Measurements from ENCODE around the gene PDE10A.

Gene PDE10A

DNA sequence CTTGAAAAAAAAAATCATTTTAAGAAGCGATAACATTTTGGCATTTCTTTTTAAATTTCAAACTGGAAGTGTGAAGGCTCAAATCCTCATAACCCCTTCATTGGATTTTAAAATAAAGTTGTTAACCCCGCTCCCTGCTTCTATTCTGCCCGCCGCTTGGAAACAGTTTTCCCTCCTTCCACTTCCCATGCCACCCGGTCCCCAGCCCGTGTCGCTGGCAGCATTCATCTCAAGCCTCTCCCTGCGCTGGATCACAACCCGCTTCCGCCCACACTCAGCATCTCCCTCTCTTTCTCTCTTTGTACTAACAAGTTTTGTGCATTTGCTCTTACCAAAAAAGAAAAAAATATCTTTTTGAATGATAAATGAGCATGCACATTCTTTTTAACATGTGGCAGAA, 15.4 kb upstream of the PDE10A start:
- DNase-seq (ENCODE audit: low read depth in 2 of 2) = no peak

DNA sequence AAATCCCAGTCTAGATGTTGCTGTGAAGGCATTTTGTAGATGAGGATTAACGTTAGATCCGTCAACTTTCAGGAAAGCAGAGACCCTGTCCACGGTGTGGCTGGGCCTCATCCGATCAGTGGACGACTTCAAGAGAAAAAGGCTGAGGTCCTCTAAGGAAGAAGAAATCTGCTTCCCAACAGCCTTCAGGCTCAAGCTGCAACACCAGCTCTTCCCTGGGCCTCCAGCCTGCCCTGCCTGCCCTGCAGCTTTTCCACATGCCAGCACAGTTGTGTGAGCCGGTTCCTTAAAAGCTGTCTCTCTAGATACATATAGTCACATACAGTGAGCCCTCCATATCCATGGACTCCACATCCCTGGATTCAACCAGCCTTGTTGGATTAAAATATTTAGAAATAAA, 14.1 kb upstream of the PDE10A start:
- DNase-seq (ENCODE audit: low read depth in 2 of 2) = no peak

DNA sequence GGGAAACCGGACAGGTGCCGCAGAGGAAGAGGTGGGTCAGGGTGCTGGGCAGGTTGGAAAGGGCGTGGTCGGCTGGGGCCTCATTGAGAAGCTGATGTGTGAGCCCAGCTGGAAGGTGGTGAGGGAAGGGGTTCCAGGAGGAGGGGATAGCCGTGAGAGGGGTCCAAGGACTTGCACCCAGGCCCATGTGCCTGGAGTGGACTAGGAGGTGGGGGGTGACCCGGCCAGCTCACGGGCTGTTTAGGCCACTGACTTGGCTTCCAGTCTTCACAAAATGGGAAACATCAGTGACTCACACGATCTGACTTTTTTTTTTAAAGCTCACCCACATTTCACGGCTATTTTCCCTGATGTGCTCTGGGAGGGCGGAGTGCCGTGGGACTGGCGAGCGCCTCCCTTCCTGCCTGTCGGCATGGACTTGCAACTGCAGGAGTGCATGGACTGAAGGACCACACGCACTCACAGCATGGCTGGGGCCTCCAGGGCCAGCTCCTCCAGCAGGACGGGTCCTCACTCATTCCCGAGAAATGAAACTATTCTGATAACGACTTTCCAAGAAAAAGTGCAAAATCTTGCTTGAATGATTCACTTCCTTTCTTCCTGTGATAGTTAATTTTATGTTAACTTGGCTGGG, 13.5 kb upstream of the PDE10A start:
- no peak for DNase-seq (ENCODE audit: low read depth in 2 of 2)

DNA sequence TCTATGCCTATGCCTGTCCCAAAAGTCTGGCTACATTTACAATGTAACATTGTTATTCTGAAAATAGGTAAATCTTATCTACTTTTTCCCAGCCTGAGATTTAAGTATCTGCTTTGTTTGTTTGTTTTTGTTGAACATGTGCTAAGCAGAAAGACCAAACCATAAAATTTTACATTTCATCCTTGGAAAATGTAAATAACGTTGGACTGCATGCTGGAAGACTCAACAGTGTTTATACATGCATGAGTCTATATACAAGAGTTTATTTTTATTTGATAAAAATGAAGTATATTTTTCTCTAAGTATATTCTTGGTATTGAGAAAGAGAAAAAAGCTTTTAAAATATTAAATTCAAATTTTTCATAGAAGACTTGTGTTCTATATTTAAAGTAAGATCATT, 12.1 kb upstream of the PDE10A start:
- no peak for DNase-seq (ENCODE audit: low read depth in 2 of 2)

DNA sequence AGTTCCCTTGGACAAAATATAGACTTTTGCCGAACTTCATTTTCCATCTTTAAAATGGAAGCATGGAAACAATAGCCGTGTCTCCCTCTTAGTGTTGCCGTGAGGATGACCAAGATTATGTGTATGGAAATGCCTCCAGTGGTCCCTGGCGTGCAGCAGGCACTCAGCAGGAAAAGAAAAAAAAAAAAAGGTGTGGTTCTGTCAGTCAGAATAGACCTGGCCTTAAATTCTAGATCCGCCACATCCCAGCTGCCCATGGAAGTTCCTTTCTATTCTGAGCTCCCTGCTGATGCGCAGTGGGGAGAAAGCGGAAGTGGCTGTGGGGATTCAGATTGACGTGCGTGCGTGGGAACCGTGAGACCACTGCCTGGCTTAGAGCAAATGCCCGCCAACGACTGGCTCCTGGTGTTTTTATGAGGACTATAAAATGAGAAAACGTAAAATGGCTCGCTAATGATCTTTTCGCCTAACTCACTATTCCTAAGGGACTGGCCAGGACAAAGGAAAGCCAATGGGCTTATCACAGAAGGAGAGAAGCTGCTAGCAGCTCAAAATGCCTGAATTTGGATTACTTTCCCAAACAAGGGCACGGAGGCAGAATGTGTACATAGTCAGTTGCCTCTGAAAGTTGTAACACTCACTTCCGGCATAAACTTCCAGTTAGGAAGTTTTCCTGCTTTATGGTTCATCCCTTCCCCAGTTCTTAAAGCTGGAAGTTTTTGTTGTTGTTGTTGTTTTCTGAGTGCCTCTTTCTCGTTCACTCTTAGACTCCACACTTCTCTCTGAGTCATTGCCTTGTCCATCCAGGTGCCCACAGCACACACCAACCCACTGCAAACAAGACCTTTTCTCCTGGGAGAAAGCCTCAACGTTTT, 11.4 kb upstream of the PDE10A start:
- no peak for DNase-seq (ENCODE audit: low read depth in 2 of 2)

DNA sequence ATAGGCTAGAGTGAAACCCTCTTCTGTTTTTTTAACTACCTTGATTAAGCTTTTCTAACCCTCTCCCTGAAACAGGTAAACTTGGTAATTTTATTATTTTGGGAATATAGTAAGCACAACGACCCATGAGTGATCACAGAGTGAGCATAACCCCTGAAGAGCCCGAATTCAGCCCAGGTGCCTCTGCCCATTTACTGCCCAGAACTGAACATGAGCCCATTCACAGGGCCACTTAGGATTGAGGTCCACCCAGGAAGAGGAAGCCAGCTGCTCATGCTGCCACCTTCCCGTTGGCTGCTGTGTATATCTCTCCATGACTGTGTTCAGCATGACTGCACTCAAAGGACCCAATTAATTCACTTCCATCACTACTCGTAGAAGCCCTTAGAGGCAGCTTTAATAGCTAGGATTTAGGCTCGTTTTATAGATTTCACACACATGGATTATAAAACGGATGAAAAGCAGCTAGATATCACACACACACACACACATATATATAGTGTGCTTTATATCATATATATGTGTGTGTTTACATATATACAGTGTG, 8.3 kb upstream of the PDE10A start:
- no peak for DNase-seq (ENCODE audit: low read depth in 2 of 2)

DNA sequence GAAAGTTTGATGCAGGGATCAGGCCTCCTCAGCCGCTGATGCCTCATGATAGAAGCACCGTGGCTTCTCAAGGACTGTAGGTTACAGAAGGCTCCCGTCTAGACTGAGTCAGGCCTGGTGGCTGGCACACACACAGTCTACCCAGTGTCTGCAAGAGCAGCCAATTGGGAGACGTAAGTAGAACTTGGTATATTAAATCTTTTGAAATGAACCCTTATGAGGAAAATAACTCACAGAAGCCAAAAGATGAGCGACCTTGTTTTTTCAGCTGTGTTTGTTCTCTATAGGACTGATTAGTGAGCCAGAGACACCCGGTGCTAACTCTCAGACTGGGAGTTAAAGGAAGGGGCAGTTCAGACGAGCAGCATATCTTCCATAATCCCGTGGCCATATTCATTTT, 5.9 kb upstream of the PDE10A start:
- no peak for DNase-seq (ENCODE audit: low read depth in 2 of 2)

DNA sequence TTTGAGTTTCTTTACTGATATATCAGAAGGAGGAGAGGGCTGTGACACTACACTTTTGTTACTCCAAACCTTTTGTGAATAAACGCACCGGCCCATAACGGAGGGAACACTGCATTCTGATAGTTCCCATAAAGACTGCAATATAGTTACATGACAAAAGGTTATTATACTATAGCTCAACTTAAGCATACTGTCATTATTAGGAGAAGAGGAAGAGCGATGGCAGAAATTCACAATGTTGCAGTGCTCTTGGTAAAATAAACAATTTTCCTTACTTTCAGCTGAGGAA, 2.3 kb upstream of the PDE10A start:
- no peak for DNase-seq (ENCODE audit: low read depth in 2 of 2)

DNA sequence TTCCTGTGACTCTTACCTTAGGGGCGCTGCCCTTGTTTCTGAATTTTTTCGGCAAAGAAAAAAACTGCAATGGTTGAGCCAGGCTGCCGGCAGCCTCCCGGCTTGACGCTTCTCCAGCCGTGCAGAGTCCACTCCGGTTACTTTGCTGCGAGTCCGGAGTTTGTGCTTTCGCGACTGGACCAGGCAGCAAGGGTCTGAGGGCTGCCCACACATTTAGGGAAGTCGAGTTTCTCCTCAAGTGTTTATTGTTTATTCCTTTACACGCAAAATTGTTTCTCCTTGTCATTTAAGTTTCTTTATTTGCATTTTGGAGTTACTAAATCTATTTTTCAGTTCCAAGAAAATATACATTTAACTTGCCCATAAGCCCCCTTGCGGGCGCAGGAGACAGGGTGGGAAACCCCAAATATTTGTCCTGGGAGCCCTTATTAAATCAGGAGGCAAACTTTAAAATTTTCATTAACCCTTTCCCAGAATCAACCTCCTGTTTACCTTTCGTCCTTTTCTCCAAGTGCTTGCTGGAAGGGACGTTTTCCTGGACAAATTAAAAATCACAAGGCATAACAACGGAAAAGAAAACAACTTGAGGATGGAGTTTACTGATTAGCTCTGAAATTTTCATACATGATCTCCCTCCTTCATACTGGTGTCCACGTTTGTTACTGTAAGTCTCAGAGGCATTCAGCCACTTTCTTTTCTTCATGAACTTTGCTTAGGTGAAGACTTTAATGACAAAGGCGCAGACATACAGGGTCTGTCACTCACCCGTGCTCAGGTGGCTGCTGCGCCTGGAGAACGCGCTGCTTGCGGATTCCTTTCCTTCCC, 1.7 kb upstream of the PDE10A start:
- no peak for DNase-seq (ENCODE audit: low read depth in 2 of 2)

DNA sequence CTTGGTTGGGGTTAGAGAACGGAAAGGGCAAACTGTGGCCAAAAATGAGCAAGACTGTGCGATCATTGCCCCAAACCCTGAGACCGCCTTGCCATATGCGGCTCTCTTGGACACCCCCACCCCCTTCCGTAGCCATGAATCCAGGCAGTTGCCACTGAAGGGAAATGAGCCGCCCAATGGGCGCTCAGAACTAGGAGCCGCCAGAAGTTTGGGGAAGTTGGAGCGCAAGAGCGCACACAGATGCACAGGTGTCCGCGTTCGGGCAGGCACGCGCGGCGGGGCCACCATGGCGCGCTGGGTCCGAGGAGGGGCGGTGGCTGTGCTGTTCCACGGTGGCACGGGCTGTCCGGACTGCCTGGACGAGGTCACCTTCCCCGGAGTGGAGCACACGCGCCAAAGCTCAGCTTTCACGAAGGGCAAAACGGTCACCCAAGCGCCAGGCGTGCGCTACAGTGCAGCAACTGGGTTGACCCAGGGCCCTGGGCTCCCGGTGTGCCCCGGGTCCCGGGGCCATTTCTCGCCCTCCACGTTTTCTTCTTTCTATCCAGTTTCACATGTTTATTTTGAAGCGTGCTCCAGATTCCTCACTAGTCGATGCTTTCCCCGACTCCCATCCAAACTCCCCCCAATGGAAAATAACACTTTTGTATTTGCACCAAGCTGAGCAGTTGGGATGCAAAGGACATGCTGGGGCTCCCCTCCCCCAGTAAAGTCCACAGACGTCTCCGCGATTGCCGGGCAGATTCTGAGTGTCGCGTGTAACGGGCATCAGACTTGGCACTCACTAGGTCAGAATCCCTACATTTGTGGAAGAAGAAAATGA, 906 bp upstream of the PDE10A start:
- DNase-seq (ENCODE audit: low read depth in 2 of 2) = no peak

DNA sequence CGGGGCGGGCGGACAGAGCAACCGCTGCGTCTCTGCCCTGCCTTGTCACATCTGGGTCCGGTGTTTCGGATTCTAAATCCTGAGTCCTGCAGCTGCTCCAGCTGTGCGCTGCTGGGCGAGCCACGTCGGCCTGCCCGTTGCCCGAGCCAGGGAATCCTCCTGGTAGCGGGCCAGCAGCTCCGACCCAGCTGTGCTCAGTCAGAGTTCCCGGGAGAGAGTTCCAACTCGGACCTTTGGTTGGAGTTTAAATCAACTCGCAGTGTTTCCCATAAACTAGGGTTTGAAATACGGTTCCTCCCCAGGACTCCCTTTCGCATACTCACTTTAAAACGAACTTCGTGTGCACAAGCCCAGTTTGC, 315 bp upstream of the PDE10A start:
- no peak for DNase-seq (ENCODE audit: low read depth in 2 of 2)

DNA sequence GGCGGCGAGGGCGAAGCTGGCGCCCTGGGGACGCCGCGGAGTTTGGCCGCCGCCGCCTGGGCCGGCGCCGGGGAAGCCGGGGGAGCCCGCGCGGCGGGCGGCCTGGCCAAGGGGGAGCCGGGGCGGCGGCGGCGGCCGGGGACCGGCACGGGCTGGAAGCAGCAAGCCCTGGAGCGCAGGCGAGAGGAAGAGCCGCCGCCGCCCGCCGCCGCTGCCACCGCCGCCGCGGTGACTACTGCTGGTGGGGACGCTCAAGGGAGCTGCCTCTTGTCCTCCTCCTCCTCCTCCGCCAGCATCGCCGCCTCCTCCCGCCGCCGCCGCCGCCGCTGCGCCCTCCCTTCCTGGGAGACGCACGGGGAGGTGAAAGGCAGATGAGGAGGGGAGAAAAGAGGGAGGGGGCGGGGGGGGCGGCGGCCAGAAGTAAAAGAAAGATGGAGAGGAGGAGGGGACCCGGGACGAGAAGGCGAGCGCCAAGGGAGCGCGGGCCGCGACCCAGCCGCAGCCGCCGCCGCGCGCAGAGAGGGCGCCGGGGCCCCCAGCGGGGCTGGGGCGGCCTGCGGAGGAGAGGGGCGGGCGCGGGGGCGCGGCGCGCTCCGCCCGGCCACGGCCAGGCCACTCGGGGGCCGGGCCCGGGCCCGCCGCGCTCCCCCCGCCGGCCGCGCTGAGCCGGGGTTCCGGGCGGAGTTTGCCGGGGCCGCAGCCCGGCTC, 846 bp downstream of the PDE10A start:
- DNase-seq (ENCODE audit: low read depth in 2 of 2) = no peak

DNA sequence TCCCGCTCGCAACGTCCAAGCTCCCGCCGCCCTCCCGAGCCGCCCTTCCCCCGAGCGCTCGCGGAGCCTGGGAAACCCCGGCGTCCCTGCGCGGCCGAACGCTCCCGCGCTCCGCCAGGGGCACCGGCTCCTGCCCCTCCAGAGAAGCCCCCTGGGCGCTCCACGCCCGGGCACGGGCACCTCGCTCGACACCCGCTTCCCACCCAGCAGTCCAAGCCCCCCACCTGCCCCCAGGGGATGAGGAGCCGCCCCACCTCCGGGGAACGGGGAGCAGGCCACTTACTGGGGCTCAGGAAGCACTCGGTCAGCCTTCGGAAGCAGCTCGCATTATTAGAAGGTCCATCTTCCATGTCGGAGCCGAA, 1.4 kb downstream of the PDE10A start:
- DNase-seq (ENCODE audit: low read depth in 2 of 2) = no peak

DNA sequence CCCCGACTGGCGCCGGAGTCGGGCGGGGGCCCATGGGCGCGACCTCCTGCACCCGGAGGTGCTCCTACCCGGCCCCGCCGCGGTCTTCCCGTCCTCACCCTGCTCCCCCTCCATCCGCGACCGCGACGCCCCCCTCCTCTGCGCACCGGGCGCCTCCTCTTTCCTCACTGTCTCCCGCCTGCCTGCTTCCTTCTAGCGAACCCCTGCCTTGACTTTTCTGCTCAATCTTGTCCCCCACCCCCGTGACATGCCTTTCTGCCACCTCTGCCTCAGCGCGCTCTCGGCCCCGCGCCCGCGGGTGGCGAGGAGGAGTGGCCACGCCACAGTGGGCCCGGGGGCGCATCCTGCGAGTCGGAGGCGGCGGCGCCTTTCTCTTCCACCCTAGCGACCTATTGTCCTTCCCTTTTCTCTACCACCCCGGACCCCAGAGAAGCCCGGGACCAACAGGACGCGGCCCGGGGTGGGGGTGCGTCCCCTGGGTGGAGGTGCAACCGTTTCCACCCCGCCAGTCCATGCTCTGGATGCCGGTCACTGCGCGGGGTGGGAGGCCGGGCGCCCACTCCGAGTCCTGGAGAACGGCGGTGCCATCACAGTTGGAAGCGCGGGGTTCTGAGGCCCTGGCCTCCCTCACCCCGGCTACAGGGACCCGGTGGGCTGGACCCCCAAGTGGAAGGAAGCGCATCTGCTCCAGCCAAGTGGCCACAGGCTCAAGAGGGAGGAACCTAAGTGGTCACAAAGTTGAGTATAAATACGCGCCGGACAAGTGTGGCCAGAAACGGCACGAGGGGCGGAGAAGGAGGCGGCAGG, 2.0 kb downstream of the PDE10A start:
- DNase-seq (ENCODE audit: low read depth in 2 of 2) = no peak

DNA sequence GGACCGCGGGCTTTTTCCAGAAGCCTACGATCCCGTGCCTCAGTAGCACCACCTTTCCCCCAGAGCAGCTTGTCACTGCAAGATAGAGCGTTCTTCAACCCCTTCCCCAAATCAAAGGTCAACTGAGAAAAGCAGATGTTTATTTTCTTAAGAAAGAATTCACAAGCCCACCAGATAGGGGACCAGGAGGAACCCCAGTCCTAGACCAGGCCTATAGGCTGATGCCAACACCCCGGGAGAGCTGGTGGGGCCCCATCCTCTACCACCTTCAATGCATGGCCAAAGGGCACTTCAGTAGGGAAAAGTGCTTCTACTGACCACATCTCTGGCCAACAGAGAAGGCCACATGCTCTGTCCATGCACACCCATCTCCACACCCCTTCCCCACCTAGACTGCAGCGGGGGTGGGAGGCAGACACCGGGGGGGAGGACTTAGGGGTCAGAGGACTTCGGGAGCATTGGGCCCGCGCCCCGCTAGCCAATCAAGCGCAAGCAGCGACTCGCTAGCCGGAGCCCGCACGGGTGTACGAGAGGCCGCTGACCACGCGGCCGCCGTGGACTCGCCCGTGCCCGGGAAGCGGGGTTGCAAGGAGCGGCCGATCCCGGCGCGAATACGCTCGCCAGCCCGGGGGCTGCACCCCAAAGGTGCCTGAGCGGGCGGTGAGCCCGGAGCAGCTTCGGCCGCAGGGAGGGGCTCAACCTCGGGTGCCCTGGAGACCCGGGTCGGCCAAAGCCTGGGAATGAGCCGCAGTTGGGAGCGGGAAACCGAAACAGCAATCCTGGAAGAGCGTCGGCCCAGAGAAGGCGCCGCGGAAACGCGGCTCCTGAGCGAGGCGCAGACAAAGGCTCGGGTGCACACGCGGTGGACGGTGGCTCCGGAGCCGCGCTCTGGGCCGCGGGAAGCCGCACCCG, 2.8 kb downstream of the PDE10A start:
- no peak for DNase-seq (ENCODE audit: low read depth in 2 of 2)

DNA sequence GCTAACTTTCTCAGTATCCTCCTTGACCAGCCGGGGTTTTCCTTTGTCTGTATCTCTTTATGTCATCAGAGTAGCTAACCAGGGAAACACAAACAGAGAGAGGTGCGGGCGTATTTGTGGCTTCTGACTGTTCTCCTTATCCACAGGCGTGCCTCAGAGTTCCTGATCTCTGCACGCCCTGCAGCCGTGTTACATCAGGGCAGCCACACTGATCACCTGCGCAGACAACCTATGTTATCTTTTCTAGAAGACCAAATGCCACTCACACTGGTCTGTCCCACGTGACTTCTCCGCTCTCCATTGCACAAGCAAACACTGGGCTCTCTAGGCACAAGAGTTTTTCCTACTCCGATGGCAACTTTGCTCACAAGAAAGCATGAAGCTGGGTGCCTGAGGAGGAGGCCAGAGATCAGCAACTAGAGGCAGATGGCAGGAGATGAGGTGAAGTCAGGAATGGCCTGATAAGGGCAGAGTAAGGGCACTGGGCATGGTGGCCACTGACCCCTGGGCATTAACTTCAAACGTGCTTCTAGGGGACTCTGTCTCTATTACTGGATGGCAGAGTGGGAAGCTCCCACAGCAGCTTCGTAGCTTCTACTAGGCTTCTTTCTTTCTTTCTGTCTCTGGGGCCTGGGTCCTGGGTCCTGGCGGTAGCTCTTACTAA, 4.5 kb downstream of the PDE10A start:
- DNase-seq (ENCODE audit: low read depth in 2 of 2) = no peak

DNA sequence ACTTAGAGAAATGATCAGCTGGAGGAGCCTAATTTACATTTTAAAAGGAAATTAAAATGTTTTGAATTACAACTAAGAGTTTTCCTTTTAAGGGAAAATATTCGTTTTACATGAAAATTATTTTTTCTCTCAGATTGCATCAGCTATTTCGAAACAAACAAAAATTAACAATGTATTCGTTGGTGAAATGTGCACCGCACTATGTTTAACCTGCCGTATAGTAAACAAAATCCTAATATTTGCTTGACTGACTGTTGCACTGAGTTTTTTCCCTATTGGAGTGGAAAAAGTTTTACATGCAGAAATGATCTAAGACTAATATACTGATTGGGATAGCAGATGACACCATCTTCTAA, 5.7 kb downstream of the PDE10A start:
- DNase-seq (ENCODE audit: low read depth in 2 of 2) = no peak

DNA sequence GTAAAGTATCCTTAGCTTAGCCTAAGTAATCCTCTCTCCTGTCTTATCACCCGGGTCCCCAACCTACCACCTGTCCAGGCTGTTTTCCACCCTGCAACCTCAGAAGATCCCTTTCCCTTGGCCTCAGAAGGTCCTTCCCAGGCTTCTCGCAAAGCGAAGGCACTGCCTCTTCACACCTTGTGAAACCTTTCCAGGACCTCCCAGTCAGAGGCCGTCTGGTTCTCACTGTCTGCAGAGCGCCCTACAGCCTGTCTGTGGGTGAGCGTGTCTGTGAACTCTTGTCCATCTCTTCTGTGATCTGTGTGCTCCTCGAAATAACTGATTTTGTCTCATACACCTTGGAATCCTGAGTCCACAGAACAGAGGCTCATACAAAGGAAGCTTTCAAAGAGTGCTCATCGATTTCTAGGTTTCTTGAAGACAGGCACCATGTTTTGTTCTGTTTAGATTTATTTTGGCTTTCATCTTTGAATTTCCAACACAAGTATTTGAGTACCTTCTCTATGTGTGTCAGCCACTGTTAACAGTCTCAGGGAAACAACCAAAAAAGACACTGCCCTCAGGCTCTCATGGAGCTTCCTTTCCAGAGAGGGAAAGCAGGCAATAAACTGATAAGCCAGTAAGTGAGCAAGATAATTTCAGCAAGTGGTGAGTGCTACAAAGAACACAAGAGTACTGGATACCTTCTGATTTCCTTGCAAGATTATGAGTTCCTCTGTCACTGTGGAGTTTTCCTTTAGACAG, 6.3 kb downstream of the PDE10A start:
- no peak for DNase-seq (ENCODE audit: low read depth in 2 of 2)

Measured in stimulated activated CD8-positive, alpha-beta memory T cell treated with anti-CD3 and anti-CD28 coated beads, Interleukin-15, amount 100 ng/mL, for 4 hours (primary cell).